NCI-H1930 (cell line): ENCODE data around the gene DNAJC1.
A peak's percentile ranks its signal among the peaks of the same experiment; 100 is the strongest.

Experiments used
- DNase-seq, 2 experiments: peaks; one replicate each; lab custom pipeline; 2025; lab: John Stamatoyannopoulos, UW

The DNAJC1 gene

DNA sequence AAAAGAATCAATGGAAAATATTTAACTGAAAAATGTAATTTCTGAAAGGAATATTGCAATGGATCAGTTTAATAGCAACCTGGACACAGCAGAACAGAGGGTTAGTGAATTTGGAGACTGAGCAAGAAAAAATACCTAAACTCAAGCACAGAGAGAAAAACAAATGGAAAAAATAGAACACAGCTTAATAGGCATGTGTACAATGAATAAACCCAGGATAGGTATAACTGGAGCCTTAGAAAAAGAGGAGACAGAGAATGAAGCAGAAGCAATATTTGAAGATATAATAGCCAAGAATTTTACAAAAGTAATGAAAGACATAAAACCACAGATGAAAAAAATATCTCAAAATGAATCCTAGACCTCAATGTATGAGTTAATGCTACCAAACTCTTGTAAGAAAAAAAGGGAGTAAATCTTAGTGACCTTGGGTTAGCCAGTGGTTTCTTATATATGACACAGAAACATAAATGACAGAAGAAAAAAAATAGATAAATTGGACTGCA, 2.9 kb upstream of the DNAJC1 start:
- DNase-seq = no peak

DNA sequence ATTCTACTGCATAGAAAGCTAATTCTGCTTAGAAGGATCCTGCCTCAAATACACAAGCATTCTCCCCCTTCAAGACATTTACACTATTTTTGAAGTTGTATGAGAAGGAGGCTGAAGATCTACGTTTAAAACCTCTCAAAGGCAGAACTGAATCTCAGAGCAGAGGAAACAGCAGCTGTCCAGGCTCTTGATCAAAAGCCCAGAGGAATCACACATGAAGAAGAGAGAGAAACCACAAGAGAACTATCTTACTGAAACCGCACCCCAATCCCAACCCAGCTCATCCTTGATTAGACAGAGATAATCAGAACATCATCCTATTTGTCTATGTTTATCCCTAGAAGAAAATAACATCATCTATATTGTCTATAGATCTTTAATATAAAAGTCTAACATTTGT, 2.2 kb upstream of the DNAJC1 start:
- DNase-seq = no peak

DNA sequence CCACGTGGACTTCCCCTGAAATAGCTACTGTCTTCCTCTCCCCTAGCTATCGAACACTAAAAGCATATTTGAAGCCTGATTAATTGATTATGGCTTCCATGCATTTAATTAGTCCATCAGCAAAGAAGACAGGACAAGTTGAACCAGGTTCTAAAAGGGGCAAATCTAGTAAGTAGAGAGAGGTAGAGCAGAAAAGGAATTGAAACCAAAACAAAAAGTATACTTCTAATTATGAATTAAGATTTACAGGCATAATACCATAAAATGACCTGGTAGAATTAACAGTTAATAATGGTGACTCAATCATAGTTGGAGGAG, 393 bp upstream of the DNAJC1 start:
- DNase-seq = no peak

GRCh38 chr10:22002591-22003176, 846 bp downstream of the DNAJC1 start:
- no peak for DNase-seq

DNA sequence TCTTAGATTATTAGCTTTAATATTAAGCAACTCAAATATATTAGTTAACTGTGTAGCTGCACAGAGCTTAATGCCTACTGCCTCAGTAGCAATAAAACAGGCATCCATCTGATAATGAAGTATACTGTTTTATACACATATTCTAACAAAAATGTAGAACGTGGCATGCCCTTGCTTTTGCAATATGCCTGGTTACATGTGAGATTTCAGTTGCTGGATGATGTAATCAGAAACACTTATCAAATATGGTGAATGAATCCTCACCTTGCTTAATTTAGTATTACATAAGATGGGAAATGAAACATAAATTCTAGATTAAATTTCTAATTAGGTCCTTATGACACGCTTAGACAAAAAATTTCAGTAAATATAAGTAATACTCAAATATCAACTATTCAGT, 8.0 kb downstream of the DNAJC1 start:
- no peak for DNase-seq

- DNase-seq = no peak
Measured at GRCh38 chr10:21993360-21994001, 10.0 kb downstream of the DNAJC1 start.

DNA sequence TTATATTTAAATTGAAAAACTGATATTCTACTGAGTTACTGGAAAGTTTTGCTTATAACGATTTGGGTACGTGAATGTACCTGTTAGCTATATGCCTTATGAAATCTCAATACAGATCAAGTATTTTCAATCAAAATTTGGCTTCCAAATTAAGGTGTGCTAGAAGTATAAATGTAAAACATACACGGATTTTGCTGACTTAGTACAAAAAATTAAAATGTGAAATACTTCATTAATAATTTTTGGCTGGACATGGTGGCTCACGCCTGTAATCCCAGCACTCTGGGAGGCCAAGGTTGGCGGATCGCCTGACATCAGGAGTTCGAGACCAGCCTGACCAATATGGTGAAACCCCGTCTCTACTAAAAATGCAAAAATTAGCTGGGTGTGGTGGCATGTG, 11.7 kb downstream of the DNAJC1 start:
- no peak for DNase-seq

DNA sequence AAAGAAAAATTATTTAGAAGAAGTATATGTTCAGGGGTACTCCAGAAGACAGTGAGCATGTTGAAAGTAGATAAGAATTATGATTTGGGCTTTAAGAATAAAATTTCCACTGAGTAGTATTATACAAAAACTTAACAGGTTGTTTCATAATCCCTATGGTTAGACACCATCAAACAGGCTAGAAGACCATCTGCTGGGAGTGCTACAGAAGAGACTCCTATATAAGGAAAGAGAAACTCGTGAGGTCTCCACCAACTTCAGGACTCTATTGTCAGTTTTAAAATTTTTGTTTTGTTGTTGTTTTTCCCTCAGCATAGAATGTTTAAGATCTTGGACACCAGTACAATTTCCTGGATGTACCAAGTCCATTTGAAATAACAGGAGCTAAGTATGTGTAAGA, 13.1 kb downstream of the DNAJC1 start:
- no peak for DNase-seq

- no peak for DNase-seq
Measured at GRCh38 chr10:21989453-21990154, 13.9 kb downstream of the DNAJC1 start.

GRCh38 chr10:21985541-21985940, 18.0 kb downstream of the DNAJC1 start:
- no peak for DNase-seq

- no peak for DNase-seq
Measured at GRCh38 chr10:21981118-21981517, 22.4 kb downstream of the DNAJC1 start.

DNA sequence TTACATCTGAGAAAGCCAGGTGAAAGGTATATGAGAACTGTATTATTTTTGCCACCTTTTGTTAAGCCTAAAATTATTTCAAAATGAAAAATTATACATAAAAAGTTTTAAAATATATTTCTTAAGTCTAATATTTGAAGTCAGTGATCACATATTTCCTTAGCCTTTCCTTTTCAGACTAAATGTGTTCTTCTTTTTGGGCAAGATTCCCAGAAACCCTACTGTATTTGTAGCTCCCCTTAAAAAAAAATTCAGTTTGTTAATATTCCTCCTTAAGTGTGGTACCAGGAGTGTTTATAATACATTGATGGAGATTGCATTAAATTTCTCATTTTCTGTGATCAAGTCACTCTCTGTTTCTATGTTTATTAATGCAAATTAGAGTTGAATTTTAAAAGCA, 22.8 kb downstream of the DNAJC1 start:
- DNase-seq = no peak

GRCh38 chr10:21978191-21978862, 25.2 kb downstream of the DNAJC1 start:
- DNase-seq = no peak

DNA sequence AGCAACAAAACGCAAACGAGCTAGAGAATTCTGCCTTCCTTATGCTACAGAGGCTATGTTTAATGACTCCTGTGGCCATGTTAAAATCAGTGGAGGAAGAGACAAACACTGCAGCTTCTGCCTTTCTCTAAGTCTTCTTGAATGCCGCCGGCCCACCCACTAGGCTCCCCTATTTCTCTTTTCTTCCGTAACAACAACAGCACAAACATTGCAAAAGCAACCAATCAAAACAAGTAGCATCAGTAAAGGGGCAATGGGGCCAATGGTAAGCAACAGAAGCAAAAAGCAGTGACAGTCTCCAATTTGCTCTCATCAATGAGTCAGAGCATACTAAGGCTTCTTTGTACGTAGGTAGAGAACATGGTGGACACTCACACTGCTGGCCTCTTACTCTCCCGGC, 26.8 kb downstream of the DNAJC1 start:
- no peak for DNase-seq

- DNase-seq = no peak
Measured at GRCh38 chr10:21976280-21976679, 27.2 kb downstream of the DNAJC1 start.

DNA sequence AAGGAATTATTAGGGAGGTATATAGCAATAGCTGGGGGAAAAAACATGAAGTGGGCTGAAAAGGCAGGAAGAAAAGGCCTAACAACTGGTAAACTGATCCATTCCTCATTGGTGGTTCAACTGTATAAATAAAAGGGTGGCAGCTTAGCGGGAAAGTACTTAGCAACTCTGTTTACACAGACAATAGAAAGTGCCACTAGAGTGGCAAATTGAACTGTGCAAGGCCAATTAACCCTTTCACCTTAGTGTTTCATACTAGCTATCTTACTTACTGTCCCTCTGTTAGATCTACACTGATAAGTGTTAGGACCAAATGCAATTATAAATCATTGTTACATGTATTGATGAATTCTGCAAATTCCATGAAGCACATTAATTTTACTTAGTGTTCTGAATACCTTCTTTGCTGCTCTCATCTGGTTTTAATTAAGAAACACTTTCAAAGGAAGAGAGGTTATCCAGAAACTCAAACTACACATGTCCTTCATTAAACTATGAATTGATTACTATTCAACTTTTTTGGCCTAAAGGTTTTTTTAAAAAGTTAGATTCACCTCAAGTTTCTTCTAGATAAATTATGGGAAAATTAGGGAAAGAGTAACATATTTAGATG, 28.0 kb downstream of the DNAJC1 start:
- DNase-seq = peak in 1 of 2 experiments; percentile 1

DNA sequence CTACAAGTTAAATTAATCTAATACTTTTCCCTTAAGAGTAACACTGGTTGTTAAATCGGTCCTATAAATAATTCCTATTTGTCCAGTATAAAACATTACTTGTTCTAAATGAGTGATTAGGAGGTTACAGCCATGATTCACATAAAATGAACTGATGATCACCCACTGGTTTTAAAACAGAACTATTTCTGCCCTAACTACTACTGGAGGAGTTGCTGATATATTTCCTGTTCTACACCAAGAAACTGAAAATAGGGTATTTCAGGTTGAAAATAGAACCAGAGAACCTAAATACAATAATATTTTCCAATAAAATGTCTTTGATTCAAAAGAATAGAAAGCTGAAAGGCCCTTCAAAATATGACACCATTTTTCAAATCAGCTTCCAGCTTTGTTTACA, 30.9 kb downstream of the DNAJC1 start:
- DNase-seq = no peak

GRCh38 chr10:21969326-21970287, 33.9 kb downstream of the DNAJC1 start:
- no peak for DNase-seq

GRCh38 chr10:21964983-21965665, 38.4 kb downstream of the DNAJC1 start:
- DNase-seq = no peak

GRCh38 chr10:21962358-21962757, 41.2 kb downstream of the DNAJC1 start:
- DNase-seq = no peak

GRCh38 chr10:21961847-21962246, 41.7 kb downstream of the DNAJC1 start:
- no peak for DNase-seq
